Endodermal cell (in vitro differentiated cells): ENCODE results near the gene ABHD16A. TPM values are rescaled to one million over a fixed set of nuclear protein-coding genes. Genes with fewer than 3 reads are reported as not detected.

Source experiments
- DNase-seq: peaks from one replicate; pipeline ENCODE4 v3.0.0-alpha.2; 2017
- H3K27ac ChIP-seq: 2 replicates; pipeline ENCODE4 v1.5.1; 2013; ENCODE audit warnings: mild to moderate bottlenecking, low read depth, low read length, moderate library complexity
- H3K27me3 ChIP-seq: 2 replicates; pipeline ENCODE4 v1.6.1; 2013; ENCODE audit warnings: mild to moderate bottlenecking, low read length, moderate library complexity; ENCODE audit not compliant: insufficient read depth, control insufficient read depth, poor library complexity, severe bottlenecking
- H3K36me3 ChIP-seq: 2 replicates; pipeline ENCODE4 v1.7.0; 2013; ENCODE audit warnings: mild to moderate bottlenecking, low read length, moderate library complexity; ENCODE audit not compliant: control insufficient read depth, insufficient read depth
- H3K4me1 ChIP-seq: one replicate; pipeline ENCODE4 v1.7.0; 2013; ENCODE audit warnings: low read length; ENCODE audit not compliant: control insufficient read depth, insufficient read depth
- H3K4me3 ChIP-seq: 2 replicates; pipeline ENCODE4 v1.5.1; 2013; ENCODE audit warnings: mild to moderate bottlenecking, low read length, moderate library complexity
- H3K9ac ChIP-seq: 2 replicates; pipeline ENCODE4 v1.6.1; 2013; ENCODE audit warnings: mild to moderate bottlenecking, low read length, moderate library complexity; ENCODE audit not compliant: poor library complexity, severe bottlenecking; ENCODE audit errors: extremely low read depth
- H3K9me3 ChIP-seq: 2 replicates; pipeline ENCODE4 v1.6.1; 2013; ENCODE audit warnings: mild to moderate bottlenecking, low read length, moderate library complexity; ENCODE audit not compliant: control insufficient read depth
- H3K27ac Mint-ChIP-seq: 2 replicates; pipeline ENCODE4 v1.8.0; 2020; ENCODE audit warnings: mixed read lengths
- H3K27me3 Mint-ChIP-seq: 2 replicates; pipeline ENCODE4 v1.8.0; 2021; ENCODE audit warnings: mild to moderate bottlenecking, mixed read lengths; ENCODE audit not compliant: insufficient read depth
- H3K36me3 Mint-ChIP-seq: 2 replicates; pipeline ENCODE4 v1.8.0; 2020; ENCODE audit warnings: low read depth, mixed read lengths
- H3K4me1 Mint-ChIP-seq: 2 replicates; pipeline ENCODE4 v1.8.0; 2020; ENCODE audit warnings: mixed read lengths
- H3K4me3 Mint-ChIP-seq: 2 replicates; pipeline ENCODE4 v1.8.0; 2020; ENCODE audit warnings: mild to moderate bottlenecking, moderate library complexity, mixed read lengths
- H3K9me3 Mint-ChIP-seq: 2 replicates; pipeline ENCODE4 v1.8.0; 2020; ENCODE audit warnings: mild to moderate bottlenecking, mixed read lengths
- WGBS, 2 experiments: methylation state at CpG; one replicate each; pipeline versions ENCODE4 v1.1.5 to v1.1.7; 2013; ENCODE audit warnings: missing lambda C conversion rate in 2 of 2, mixed read lengths in 1 of 2; ENCODE audit not compliant: insufficient coverage in 1 of 2, insufficient read length in 1 of 2; 5-methylcytosine and 5-hydroxymethylcytosine counted together
- total RNA-seq, 2 donors: library from RNA; stranded (reverse); fragmentation: NEBNext Ultra II Directional in 1 of 2; extraction: Animal tissue kit (Norgen Biotek cat#: 25700) in 1 of 2; gene quantifications; 2 replicates in 1 of 2; 3 replicates in 1 of 2; pipeline ENCODE4 v1.2.1, GENCODE V29; 2021
- TF ChIP-seq, protein P1 (sequence below): fragments of 200-600 bp; sonication (generic); conservative IDR thresholded peaks from 2 replicates; pipeline ENCODE4 v1.5.0; 2021; ENCODE audit warnings: antibody characterized with exemption, mild to moderate bottlenecking

The ABHD16A gene
- total RNA-seq, 2 donors from 2014 or later: 38.3 to 59.5 TPM

DNA sequence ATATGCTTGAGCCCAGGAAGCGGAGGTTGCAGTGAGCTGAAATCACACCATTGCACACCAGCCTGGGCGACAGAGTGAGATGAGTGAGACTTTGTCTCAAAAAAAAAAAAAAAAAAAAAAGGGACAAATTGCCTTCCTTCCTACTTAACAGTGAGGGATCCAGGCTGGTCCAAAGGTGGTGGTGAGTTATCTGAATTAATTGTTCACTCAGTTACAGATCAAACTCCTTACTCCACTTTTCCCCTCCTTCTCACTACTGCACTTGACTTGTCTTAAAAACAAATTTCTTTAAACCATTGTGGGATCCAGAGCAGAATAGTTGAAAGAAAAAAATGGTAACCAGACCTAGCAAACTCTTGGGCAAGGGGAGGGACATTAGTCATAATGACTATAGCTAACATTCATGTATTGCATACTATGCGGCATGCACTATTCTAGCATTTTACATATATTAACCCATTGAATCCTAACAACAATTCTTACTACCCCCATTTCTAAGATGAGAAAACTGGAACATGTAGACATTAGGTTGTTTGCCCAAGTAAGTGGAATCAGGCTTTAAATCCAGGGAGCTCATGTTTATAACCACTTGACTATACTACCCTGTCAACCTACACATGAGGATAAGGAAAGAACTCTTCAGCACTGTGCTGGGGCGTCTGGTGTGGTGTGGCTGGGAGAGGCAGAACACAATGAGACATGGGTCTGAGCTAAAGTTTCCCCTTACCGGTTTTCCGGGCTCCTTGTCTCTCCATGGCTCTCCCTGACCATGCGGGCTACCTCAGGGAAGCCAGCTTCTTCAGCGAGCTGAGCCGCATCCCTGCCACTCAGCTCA lies 39.8 kb downstream of the ABHD16A start:
- Mint-ChIP-seq H3K36me3 (peaks cover 43% of the 10 kb centered on the region), H3K4me1 (peaks cover 37% of the 10 kb centered on the region)
- DNase-seq: no peak

DNA sequence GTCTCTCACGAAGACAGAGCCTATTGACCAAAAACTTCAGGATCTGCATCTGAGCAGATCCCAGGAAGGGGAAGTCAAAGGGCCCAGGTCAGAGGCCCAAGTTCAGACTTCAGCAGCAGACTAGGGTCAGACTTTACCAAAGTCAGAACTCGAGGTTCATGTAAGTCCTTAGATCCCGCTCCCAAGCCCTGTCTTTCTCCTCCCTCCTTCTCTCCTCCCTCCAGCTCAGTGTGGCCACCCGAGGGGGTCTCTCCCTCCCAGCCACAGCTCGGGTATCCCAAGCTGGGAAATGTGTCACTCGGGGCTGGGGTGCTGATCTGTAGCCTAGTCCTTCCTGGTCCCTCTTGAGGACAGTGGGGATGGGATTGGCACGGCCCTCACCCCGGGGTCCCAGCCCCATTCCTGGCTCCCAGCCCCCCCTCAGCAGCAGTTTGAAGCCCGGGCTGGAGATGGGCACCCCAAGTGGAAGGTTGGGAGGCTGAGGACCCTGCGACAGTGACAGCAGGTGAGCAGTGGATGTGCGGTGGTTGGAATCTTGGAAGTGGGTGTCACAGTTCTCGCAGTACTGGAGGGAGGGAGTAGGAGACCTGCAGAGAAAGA lies 40.9 kb downstream of the ABHD16A start:
- H3K36me3 Mint-ChIP-seq: peaks cover 43% of the 10 kb centered on the region
- Histone ChIP-seq H3K4me3 (no peak overlapping the region), H3K27ac (no peak overlapping the region), H3K36me3 (peaks cover 26% of the 10 kb centered on the region), H3K9me3 (no peaks in the 10 kb centered on the region), H3K27me3 (no peaks in the 10 kb centered on the region), H3K4me1 (peaks cover 11% of the 10 kb centered on the region), H3K9ac (no peak overlapping the region)
- H3K4me1 Mint-ChIP-seq: peaks cover 37% of the 10 kb centered on the region
- H3K9me3 Mint-ChIP-seq: no peaks in the 10 kb centered on the region
- no peaks in the 10 kb centered on the region for H3K27me3 Mint-ChIP-seq
- TF ChIP-seq, protein P1, sequence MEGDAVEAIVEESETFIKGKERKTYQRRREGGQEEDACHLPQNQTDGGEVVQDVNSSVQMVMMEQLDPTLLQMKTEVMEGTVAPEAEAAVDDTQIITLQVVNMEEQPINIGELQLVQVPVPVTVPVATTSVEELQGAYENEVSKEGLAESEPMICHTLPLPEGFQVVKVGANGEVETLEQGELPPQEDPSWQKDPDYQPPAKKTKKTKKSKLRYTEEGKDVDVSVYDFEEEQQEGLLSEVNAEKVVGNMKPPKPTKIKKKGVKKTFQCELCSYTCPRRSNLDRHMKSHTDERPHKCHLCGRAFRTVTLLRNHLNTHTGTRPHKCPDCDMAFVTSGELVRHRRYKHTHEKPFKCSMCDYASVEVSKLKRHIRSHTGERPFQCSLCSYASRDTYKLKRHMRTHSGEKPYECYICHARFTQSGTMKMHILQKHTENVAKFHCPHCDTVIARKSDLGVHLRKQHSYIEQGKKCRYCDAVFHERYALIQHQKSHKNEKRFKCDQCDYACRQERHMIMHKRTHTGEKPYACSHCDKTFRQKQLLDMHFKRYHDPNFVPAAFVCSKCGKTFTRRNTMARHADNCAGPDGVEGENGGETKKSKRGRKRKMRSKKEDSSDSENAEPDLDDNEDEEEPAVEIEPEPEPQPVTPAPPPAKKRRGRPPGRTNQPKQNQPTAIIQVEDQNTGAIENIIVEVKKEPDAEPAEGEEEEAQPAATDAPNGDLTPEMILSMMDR: no peak
- DNase-seq: no peak
- 91 to 96% methylated on average over 4 to 12 of the region's 12 CpGs for WGBS, 2 experiments
- H3K4me3 Mint-ChIP-seq: no peak overlapping the region
- no peak overlapping the region for H3K27ac Mint-ChIP-seq

More for the DNA sequence above, 39.8 kb downstream of the ABHD16A start:
- Histone ChIP-seq H3K27me3 (no peaks in the 10 kb centered on the region), H3K36me3 (peaks cover 37% of the 10 kb centered on the region), H3K9ac (no peak overlapping the region), H3K4me3 (peak overlapping the region; percentile 96), H3K9me3 (no peaks in the 10 kb centered on the region), H3K27ac (no peak overlapping the region), H3K4me1 (peaks cover 11% of the 10 kb centered on the region)
- no peaks in the 10 kb centered on the region for H3K9me3 Mint-ChIP-seq
- 84 to 86% methylated on average over 5 to 9 of the region's 9 CpGs for WGBS, 2 experiments
- TF ChIP-seq, protein P1: no peak
- peak overlapping the region; percentile 99 for H3K27ac Mint-ChIP-seq
- peak overlapping the region; percentile 97 for H3K4me3 Mint-ChIP-seq
- H3K27me3 Mint-ChIP-seq: no peaks in the 10 kb centered on the region

DNA sequence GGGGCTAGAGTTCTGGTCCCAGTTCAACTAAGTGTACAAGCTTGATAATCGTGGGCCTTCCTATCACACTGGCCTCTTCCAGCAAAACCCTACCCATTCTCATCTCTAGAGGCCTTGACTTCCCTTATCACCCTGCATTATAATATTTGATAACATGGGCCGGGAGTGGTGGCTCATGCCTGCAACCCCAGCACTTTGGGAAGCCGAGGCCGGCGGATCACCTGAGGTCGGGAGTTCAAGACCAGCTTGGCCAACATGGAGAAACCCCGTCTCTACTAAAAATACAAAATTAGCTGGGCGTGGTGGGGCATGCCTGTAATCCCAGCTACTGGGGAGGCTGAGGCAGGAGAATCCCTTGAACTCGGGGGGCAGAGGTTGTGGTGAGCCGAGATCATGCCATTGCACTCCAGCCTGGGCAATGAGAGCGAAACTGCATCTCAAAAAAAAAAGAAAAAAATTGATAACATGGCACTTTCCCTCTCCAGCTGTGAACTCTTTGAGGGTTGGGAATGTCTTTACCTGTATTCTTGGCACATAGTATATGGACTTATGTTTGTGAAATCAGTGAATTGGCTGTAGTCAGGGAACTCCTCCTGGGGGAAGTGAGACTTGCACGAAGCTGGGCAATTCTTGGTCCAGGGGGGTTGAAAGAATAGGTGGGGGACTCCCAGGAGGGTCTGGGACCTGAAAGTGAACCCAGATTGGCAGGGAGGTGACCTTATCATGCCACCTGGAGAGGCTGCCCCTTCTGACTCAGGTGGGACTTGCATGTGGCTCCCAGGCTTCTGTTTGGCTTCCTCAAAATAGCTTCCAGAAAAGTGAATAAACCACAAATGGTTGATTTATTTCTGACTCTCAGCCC lies 41.6 kb downstream of the ABHD16A start:
- Histone ChIP-seq H3K4me1 (peaks cover 11% of the 10 kb centered on the region), H3K9me3 (no peaks in the 10 kb centered on the region), H3K27ac (peak overlapping the region; percentile 31), H3K9ac (no peak overlapping the region), H3K4me3 (peak overlapping the region; percentile 99), H3K27me3 (no peaks in the 10 kb centered on the region), H3K36me3 (peaks cover 21% of the 10 kb centered on the region)
- H3K27ac Mint-ChIP-seq: peak overlapping the region; percentile 87
- H3K4me1 Mint-ChIP-seq: peaks cover 33% of the 10 kb centered on the region
- no peak for DNase-seq
- H3K36me3 Mint-ChIP-seq: peaks cover 40% of the 10 kb centered on the region
- TF ChIP-seq, protein P1: peak; percentile 17
- peak overlapping the region; percentile 83 for H3K4me3 Mint-ChIP-seq
- WGBS, 2 experiments: 94% methylated on average over 7 to 12 of the region's 12 CpGs
- no peaks in the 10 kb centered on the region for H3K27me3 Mint-ChIP-seq
- no peaks in the 10 kb centered on the region for H3K9me3 Mint-ChIP-seq
